OCI-LY3 (cell line): ENCODE data around the gene GALNT10.

ENCODE experiments used
- H2AFZ ChIP-seq: fragments of 200-600, 300-600 bp; shearing (Covaris generic); 2 replicates; pipeline ENCODE4 v1.6.0; 2014; ENCODE audit warnings: antibody characterized with exemption, low read depth, low read length
- H3K27ac ChIP-seq: fragments of 200-600, 300-600 bp; sonication (generic); 2 replicates; pipeline ENCODE4 v1.5.1; 2014; ENCODE audit warnings: mild to moderate bottlenecking, low read length, moderate library complexity, mixed read lengths
- H3K27me3 ChIP-seq: fragments of 200-600, 300-600 bp; sonication (generic); 2 replicates; pipeline ENCODE4 v1.6.1; 2014; ENCODE audit warnings: low read depth, low read length, mixed read lengths
- H3K36me3 ChIP-seq: fragments of 200-600, 300-600 bp; sonication (generic); replicated peaks from 2 replicates; pipeline ENCODE3; 2014; ENCODE audit warnings: low read depth, low read length, mixed read lengths
- H3K4me1 ChIP-seq: fragments of 300-600, 200-600 bp; sonication (generic); 2 replicates; pipeline ENCODE4 v1.6.1; 2014; ENCODE audit warnings: low read length, mixed read lengths
- H3K4me2 ChIP-seq: fragments of 200-600, 300-600 bp; sonication (generic); 2 replicates; pipeline ENCODE4 v1.6.1; 2014; ENCODE audit warnings: low read length, mixed read lengths
- H3K4me3 ChIP-seq: fragments of 300-600, 200-600 bp; sonication (generic); 2 replicates; pipeline ENCODE4 v1.5.1; 2014; ENCODE audit warnings: antibody characterized with exemption, mild to moderate bottlenecking, low read length, moderate library complexity
- H3K79me2 ChIP-seq: fragments of 300-600, 200-600 bp; shearing (Covaris generic); 2 replicates; pipeline ENCODE4 v1.6.1; 2014; ENCODE audit warnings: mild to moderate bottlenecking, low read length, mixed read lengths
- H3K9ac ChIP-seq: fragments of 300-600, 200-600 bp; shearing (Covaris generic); 2 replicates; pipeline ENCODE4 v1.6.0; 2014; ENCODE audit warnings: mild to moderate bottlenecking, low read length, moderate library complexity
- H3K9me3 ChIP-seq: fragments of 200-600, 300-600 bp; shearing (Covaris generic); 2 replicates; pipeline ENCODE4 v1.6.1; 2014; ENCODE audit warnings: low read length, mixed read lengths; ENCODE audit not compliant: insufficient read depth
- H4K20me1 ChIP-seq: fragments of 200-600, 300-600 bp; sonication (generic); 2 replicates; pipeline ENCODE4 v1.6.1; 2016; ENCODE audit warnings: low read length, mixed read lengths; ENCODE audit not compliant: insufficient read depth
- EZH2phosphoT487 ChIP-seq: fragments of 200-600 bp; shearing (Covaris generic); IDR thresholded peaks from 2 replicates; pipeline ENCODE4 v1.6.1; 2018; ENCODE audit warnings: antibody characterized with exemption, mixed run types, low read depth
- TF ChIP-seq, protein P1 (sequence below): fragments of 200-600, 300-600 bp; sonication (generic); IDR thresholded peaks from 2 replicates; pipeline ENCODE4 v1.5.1; 2014; ENCODE audit warnings: antibody characterized with exemption, low read length, low read depth

Gene GALNT10

DNA sequence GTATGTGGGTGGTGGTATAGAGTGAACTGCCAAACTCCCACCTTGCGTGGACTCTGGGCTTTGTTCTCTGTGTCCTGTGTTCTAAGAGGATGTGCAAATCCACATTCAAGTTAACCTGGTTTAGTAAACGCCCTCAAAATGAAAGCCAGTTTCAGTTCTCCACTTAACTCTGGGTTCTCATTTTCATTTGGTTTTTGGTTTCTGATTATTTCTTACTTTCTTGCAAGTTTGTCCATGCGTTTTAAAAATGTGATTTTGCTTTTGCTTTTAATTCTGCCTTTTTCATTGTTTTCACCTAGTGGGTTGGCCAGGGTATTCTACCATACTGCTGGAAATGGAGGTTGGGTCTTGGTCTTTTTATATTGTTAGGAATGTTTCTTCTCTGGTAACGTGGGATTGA is 38.2 kb downstream of the GALNT10 start:
- Histone ChIP-seq H3K4me1 (peaks cover 23% of the 10 kb centered on the region), H3K79me2 (no peaks in the 10 kb centered on the region), H3K27me3 (no peaks in the 10 kb centered on the region), H3K36me3 (peaks cover 9% of the 10 kb centered on the region), H3K9me3 (peaks cover 13% of the 10 kb centered on the region), H3K4me2 (peak overlapping the region; percentile 98), H2AFZ (peak overlapping the region; percentile 45; the same call in 1 of the 2 replicates), H3K4me3 (peak overlapping the region; percentile 75), H3K27ac (peak overlapping the region; percentile 70), H4K20me1 (no peaks in the 10 kb centered on the region), H3K9ac (peak overlapping the region; percentile 52)
- TF ChIP-seq, protein P1, sequence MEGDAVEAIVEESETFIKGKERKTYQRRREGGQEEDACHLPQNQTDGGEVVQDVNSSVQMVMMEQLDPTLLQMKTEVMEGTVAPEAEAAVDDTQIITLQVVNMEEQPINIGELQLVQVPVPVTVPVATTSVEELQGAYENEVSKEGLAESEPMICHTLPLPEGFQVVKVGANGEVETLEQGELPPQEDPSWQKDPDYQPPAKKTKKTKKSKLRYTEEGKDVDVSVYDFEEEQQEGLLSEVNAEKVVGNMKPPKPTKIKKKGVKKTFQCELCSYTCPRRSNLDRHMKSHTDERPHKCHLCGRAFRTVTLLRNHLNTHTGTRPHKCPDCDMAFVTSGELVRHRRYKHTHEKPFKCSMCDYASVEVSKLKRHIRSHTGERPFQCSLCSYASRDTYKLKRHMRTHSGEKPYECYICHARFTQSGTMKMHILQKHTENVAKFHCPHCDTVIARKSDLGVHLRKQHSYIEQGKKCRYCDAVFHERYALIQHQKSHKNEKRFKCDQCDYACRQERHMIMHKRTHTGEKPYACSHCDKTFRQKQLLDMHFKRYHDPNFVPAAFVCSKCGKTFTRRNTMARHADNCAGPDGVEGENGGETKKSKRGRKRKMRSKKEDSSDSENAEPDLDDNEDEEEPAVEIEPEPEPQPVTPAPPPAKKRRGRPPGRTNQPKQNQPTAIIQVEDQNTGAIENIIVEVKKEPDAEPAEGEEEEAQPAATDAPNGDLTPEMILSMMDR, result no peak
- no peak for TF ChIP-seq EZH2phosphoT487

DNA sequence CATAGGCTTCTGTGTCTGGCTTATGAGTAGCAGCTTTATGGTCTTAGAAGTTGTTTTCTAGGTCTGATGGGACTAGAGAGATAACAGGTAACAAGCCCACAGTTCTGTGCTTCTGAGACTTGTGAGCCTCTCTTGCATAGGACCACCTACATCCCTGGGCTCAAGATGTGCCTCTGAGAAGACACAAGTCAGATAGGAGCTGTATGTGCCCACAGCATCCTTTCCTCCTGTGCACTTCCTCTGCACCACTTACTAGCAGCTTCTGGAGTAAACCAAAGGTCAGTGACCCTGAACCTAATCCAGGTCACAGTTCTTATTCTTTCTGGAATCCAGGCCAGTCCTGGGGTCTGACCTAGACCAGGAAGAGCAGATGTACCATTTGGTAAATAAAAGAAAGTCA is 40.0 kb downstream of the GALNT10 start:
- Histone ChIP-seq H3K79me2 (no peaks in the 10 kb centered on the region), H3K27me3 (no peaks in the 10 kb centered on the region)
- TF ChIP-seq EZH2phosphoT487, result no peak
- TF ChIP-seq, protein P1, result no peak

DNA sequence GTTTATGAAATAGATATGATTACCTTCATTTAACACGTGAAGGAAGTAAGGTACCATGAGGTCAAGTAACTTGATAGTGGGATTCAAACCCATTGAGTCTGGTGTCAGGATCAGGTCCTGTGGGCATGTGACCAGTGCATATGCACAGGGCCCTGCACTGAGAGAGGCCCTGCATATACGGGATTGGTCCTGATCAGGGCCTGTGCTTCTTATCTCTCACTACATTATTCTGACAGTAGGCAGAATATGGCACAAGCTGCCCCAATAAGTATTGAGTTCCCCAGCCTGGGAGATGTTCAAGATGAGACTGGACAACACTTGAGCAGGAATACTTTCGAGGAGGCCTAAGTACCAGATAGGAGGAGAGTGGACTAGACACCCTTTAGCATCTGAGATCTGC is 44.0 kb downstream of the GALNT10 start:
- Histone ChIP-seq H2AFZ (no peak overlapping the region), H3K4me2 (no peak overlapping the region), H3K36me3 (no peaks in the 10 kb centered on the region), H3K27me3 (no peaks in the 10 kb centered on the region), H4K20me1 (no peaks in the 10 kb centered on the region), H3K4me3 (no peak overlapping the region), H3K79me2 (no peaks in the 10 kb centered on the region), H3K9me3 (no peaks in the 10 kb centered on the region), H3K9ac (no peak overlapping the region), H3K4me1 (peaks cover 20% of the 10 kb centered on the region), H3K27ac (no peak overlapping the region)
- TF ChIP-seq, protein P1, result no peak
- TF ChIP-seq EZH2phosphoT487, result no peak

More for the DNA sequence above, 40.0 kb downstream of the GALNT10 start:
- no peak overlapping the region for H3K4me2 ChIP-seq
- no peak overlapping the region for H3K27ac ChIP-seq
- peaks cover 13% of the 10 kb centered on the region for H3K9me3 ChIP-seq
- H4K20me1 ChIP-seq, result no peaks in the 10 kb centered on the region
- H3K9ac ChIP-seq, result no peak overlapping the region
- H2AFZ ChIP-seq, result no peak overlapping the region
- peaks cover 9% of the 10 kb centered on the region for H3K36me3 ChIP-seq
- peaks cover 23% of the 10 kb centered on the region for H3K4me1 ChIP-seq
- no peak overlapping the region for H3K4me3 ChIP-seq

DNA sequence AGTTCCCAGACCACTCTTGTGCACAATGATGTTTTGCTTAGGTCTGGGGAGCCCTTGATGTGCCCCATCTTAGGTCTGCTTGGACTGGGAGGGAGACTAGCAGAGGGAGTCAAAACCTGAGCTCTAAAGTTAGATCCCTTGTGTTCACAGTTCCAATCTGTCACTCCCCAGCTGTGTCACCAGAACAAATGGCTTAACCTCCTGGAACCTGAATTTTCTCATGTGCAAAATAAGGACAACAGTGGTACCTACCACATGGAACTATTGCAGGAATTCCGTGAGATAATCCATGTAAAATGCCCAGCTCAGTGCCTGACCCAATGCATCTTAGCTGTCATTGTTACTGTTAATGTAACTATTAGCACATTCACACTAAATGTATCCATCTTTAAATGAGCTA is 45.5 kb downstream of the GALNT10 start:
- Histone ChIP-seq H4K20me1 (no peaks in the 10 kb centered on the region), H3K4me1 (peaks cover 12% of the 10 kb centered on the region), H3K36me3 (no peaks in the 10 kb centered on the region), H2AFZ (no peak overlapping the region), H3K9ac (no peak overlapping the region), H3K9me3 (no peaks in the 10 kb centered on the region), H3K79me2 (no peaks in the 10 kb centered on the region), H3K27me3 (no peaks in the 10 kb centered on the region), H3K4me3 (no peak overlapping the region), H3K27ac (no peak overlapping the region), H3K4me2 (no peak overlapping the region)
- TF ChIP-seq, protein P1, result no peak
- TF ChIP-seq EZH2phosphoT487, result no peak
